SK-N-SH treated with all-trans-retinoic acid at 6 μM for 48 hours (cell line): ENCODE results near the gene ZDHHC8.

ENCODE experiments used
- ATAC-seq: fragments of 200-7000 bp; cut with Tn5 transposase; 3 replicates; pipeline ENCODE4 v1.9.1; 2020; ENCODE audit warnings: mild to moderate bottlenecking, moderate library complexity
- ARNTL ChIP-seq: fragments of 450-650 bp; formaldehyde crosslinking; IDR thresholded peaks from 2 replicates; pipeline ENCODE4 v1.5.0; 2020; ENCODE audit warnings: low read depth, mild to moderate bottlenecking, moderate library complexity, borderline replicate concordance
- BACH2 ChIP-seq: fragments of 250-450 bp; sonication (Bioruptor Pico); IDR thresholded peaks from 2 replicates; pipeline ENCODE4 v1.9.0; 2021; ENCODE audit warnings: mild to moderate bottlenecking, borderline replicate concordance
- CREB5 ChIP-seq: fragments of 250-450 bp; sonication (Bioruptor Pico); IDR thresholded peaks from 2 replicates; pipeline ENCODE4 v1.5.1; 2020; ENCODE audit warnings: low read depth, mild to moderate bottlenecking, moderate library complexity
- CSDC2 ChIP-seq: fragments of 250-450 bp; sonication (Bioruptor Pico); IDR thresholded peaks from 2 replicates; pipeline ENCODE4 v1.5.0; 2020; ENCODE audit warnings: mild to moderate bottlenecking, moderate library complexity
- CSRNP3 ChIP-seq: fragments of 250-450 bp; sonication (Bioruptor Pico); IDR thresholded peaks from 2 replicates; pipeline ENCODE4 v1.5.1; 2021; ENCODE audit warnings: mild to moderate bottlenecking, moderate library complexity
- ESRRG ChIP-seq: fragments of 250-450 bp; sonication (Bioruptor Pico); IDR thresholded peaks from 2 replicates; pipeline ENCODE4 v1.6.1; 2021; ENCODE audit warnings: mild to moderate bottlenecking
- GLIS3 ChIP-seq: fragments of 250-450 bp; sonication (Bioruptor Pico); IDR thresholded peaks from 2 replicates; pipeline ENCODE4 v1.5.0; 2020; ENCODE audit warnings: mild to moderate bottlenecking, moderate library complexity
- ISL1 ChIP-seq: fragments of 250-450 bp; sonication (Bioruptor Pico); IDR thresholded peaks from 2 replicates; pipeline ENCODE4 v2.1.2; 2022; ENCODE audit warnings: mild to moderate bottlenecking, moderate library complexity
- OSR1 ChIP-seq: fragments of 250-450 bp; sonication (Bioruptor Pico); IDR thresholded peaks from 2 replicates; pipeline ENCODE4 v1.8.0; 2022; ENCODE audit warnings: moderate library complexity, mild to moderate bottlenecking, inconsistent platforms
- PATZ1 ChIP-seq: fragments of 250-450 bp; sonication (Bioruptor Pico); IDR thresholded peaks from 2 replicates; pipeline ENCODE4 v1.8.0; 2020; ENCODE audit warnings: mild to moderate bottlenecking, moderate library complexity, borderline replicate concordance
- POU6F1 ChIP-seq: fragments of 250-450 bp; sonication (Bioruptor Pico); IDR thresholded peaks from 2 replicates; pipeline ENCODE4 v1.8.0; 2021; ENCODE audit warnings: low read depth, mild to moderate bottlenecking, moderate library complexity, borderline replicate concordance
- PPARA ChIP-seq: fragments of 250-450 bp; sonication (Bioruptor Pico); IDR thresholded peaks from 2 replicates; pipeline ENCODE4 v1.5.0; 2020; ENCODE audit warnings: mild to moderate bottlenecking, borderline replicate concordance
- RARB ChIP-seq: fragments of 250-450 bp; sonication (Bioruptor Pico); IDR thresholded peaks from 2 replicates; pipeline ENCODE4 v1.8.0; 2021; ENCODE audit warnings: mild to moderate bottlenecking, moderate library complexity
- SNAI2 ChIP-seq: fragments of 250-450 bp; sonication (Bioruptor Pico); IDR thresholded peaks from 2 replicates; pipeline ENCODE4 v1.5.0; 2020; ENCODE audit warnings: mild to moderate bottlenecking, moderate library complexity
- TCF4 ChIP-seq: fragments of 250-450 bp; sonication (Bioruptor Pico); IDR thresholded peaks from 2 replicates; pipeline ENCODE4 v1.8.0; 2021; ENCODE audit warnings: mild to moderate bottlenecking, moderate library complexity, borderline replicate concordance
- TOX ChIP-seq: fragments of 250-450 bp; sonication (Bioruptor Pico); IDR thresholded peaks from 2 replicates; pipeline ENCODE4 v1.8.0; 2021; ENCODE audit warnings: mild to moderate bottlenecking, moderate library complexity, borderline replicate concordance
- TSHZ2 ChIP-seq: fragments of 250-450 bp; sonication (Bioruptor Pico); IDR thresholded peaks from 2 replicates; pipeline ENCODE4 v1.5.0; 2020; ENCODE audit warnings: mild to moderate bottlenecking, moderate library complexity
- ZC3H10 ChIP-seq: fragments of 250-450 bp; sonication (Bioruptor Pico); IDR thresholded peaks from 2 replicates; pipeline ENCODE4 v1.5.1; 2021; ENCODE audit warnings: mild to moderate bottlenecking, moderate library complexity
- ZFP3 ChIP-seq: fragments of 250-450 bp; sonication (Bioruptor Pico); IDR thresholded peaks from 2 replicates; pipeline ENCODE4 v1.5.0; 2020; ENCODE audit warnings: mild to moderate bottlenecking, moderate library complexity
- ZFP30 ChIP-seq: fragments of 450-650 bp; formaldehyde crosslinking; IDR thresholded peaks from 2 replicates; pipeline ENCODE4 v1.5.0; 2022; ENCODE audit warnings: mild to moderate bottlenecking, moderate library complexity
- ZNF70 ChIP-seq: fragments of 450-650 bp; formaldehyde crosslinking; IDR thresholded peaks from 2 replicates; pipeline ENCODE4 v1.5.0; 2020; ENCODE audit warnings: mild to moderate bottlenecking, moderate library complexity
- ZNF8 ChIP-seq: fragments of 450-650 bp; formaldehyde crosslinking; IDR thresholded peaks from 2 replicates; pipeline ENCODE4 v1.5.0; 2020; ENCODE audit warnings: mild to moderate bottlenecking, moderate library complexity

The ZDHHC8 gene

GRCh38 chr22:20147237-20147988 is 15.8 kb downstream of the ZDHHC8 start:
- TF ChIP-seq PPARA (CRISPR knock-in tag) (no peak), ZNF70 (CRISPR knock-in tag) (no peak), ZFP30 (no peak), PATZ1 (CRISPR knock-in tag) (no peak), ESRRG (CRISPR knock-in tag) (no peak)
- TF ChIP-seq, all 23 proteins: peak for 0
- ATAC-seq: no peak

GRCh38 chr22:20148414-20148813 is 16.8 kb downstream of the ZDHHC8 start:
- ATAC-seq: no peak; the same call in 2 of the 3 replicates
- TF ChIP-seq POU6F1: no peak
- no peak for TF ChIP-seq SNAI2 (CRISPR knock-in tag)
- TF ChIP-seq TCF4 (CRISPR knock-in tag): no peak
- no peak for TF ChIP-seq ISL1 (CRISPR knock-in tag)
- TF ChIP-seq GLIS3 (CRISPR knock-in tag): no peak
- no peak for TF ChIP-seq OSR1 (CRISPR knock-in tag)
- TF ChIP-seq ZNF70 (CRISPR knock-in tag): no peak
- no peak for TF ChIP-seq CSDC2 (CRISPR knock-in tag)
- TF ChIP-seq PPARA (CRISPR knock-in tag): no peak
- no peak for TF ChIP-seq TSHZ2 (CRISPR knock-in tag)
- no peak for TF ChIP-seq CSRNP3 (CRISPR knock-in tag)
- no peak for TF ChIP-seq ZNF8 (CRISPR knock-in tag)
- TF ChIP-seq ZFP30: no peak
- TF ChIP-seq CREB5 (CRISPR knock-in tag): no peak
- TF ChIP-seq ESRRG (CRISPR knock-in tag): no peak
- TF ChIP-seq BACH2 (CRISPR knock-in tag): no peak
- no peak for TF ChIP-seq ZC3H10 (CRISPR knock-in tag)
- no peak for TF ChIP-seq ZFP3 (CRISPR knock-in tag)

GRCh38 chr22:20149257-20150250 is 17.9 kb downstream of the ZDHHC8 start:
- ATAC-seq: no peak
- no peak for TF ChIP-seq PPARA (CRISPR knock-in tag)
- no peak for TF ChIP-seq BACH2 (CRISPR knock-in tag)
- TF ChIP-seq PATZ1 (CRISPR knock-in tag): no peak
- TF ChIP-seq ISL1 (CRISPR knock-in tag): no peak
- no peak for TF ChIP-seq ZFP30
- TF ChIP-seq RARB (CRISPR knock-in tag): no peak
- no peak for TF ChIP-seq TOX (CRISPR knock-in tag)
- no peak for TF ChIP-seq ZC3H10 (CRISPR knock-in tag)
- TF ChIP-seq CSDC2 (CRISPR knock-in tag): no peak
- TF ChIP-seq GLIS3 (CRISPR knock-in tag): no peak
- no peak for TF ChIP-seq ZFP3 (CRISPR knock-in tag)
- no peak for TF ChIP-seq ARNTL (CRISPR knock-in tag)
